ENCODE measurements around the gene KRT16. TPM values are rescaled to one million over a fixed set of nuclear protein-coding genes. Genes with fewer than 3 reads are reported as not detected.
"Not testable (repeated sequence)": the region's sequence is repeated elsewhere in the genome, so short reads cannot be mapped to it uniquely, and the experiment has no call there.

The KRT16 gene
- total RNA-seq, 1 donor from 2014 or later, result 0.52 TPM

GRCh38 chr17:41584331-41584927 lies 28.1 kb downstream of the KRT16 start:
- H3K36me3 ChIP-seq (ENCODE audit: control insufficient read depth in 3 of 3, insufficient read depth in 3 of 3, low read length in 3 of 3); H3K4me3 ChIP-seq (ENCODE audit: low read length in 3 of 3); H3K27ac ChIP-seq (ENCODE audit: low read depth, low read length); H3K4me1 ChIP-seq (ENCODE audit: control insufficient read depth in 3 of 3, insufficient read depth in 3 of 3, low read length in 3 of 3); H3K9me3 ChIP-seq (ENCODE audit: control insufficient read depth in 3 of 3, low read length in 3 of 3); H3K9ac ChIP-seq (ENCODE audit: low read depth in 1 of 3, low read length in 3 of 3): not testable (repeated sequence)
- H3K27me3 ChIP-seq (ENCODE audit: control insufficient read depth in 3 of 3, insufficient read depth in 3 of 3, low read length in 3 of 3), result peaks cover 8 to 21% (median 16%) of the 10 kb centered on the region in 3 donors

GRCh38 chr17:41583137-41584127 lies 29.1 kb downstream of the KRT16 start:
- no peak overlapping the region for H3K27ac ChIP-seq (ENCODE audit: low read depth, low read length)
- H3K9ac ChIP-seq (ENCODE audit: low read depth in 1 of 3, low read length in 3 of 3), result no peak overlapping the region
- no peaks in the 10 kb centered on the region for H3K9me3 ChIP-seq (ENCODE audit: control insufficient read depth in 3 of 3, low read length in 3 of 3)
- no peaks in the 10 kb centered on the region for H3K4me1 ChIP-seq (ENCODE audit: control insufficient read depth in 3 of 3, insufficient read depth in 3 of 3, low read length in 3 of 3)
- H3K4me3 ChIP-seq (ENCODE audit: low read length in 3 of 3), result no peak overlapping the region
- peaks cover 10 to 27% (median 19%) of the 10 kb centered on the region in 3 donors for H3K27me3 ChIP-seq (ENCODE audit: control insufficient read depth in 3 of 3, insufficient read depth in 3 of 3, low read length in 3 of 3)
- H3K36me3 ChIP-seq (ENCODE audit: control insufficient read depth in 3 of 3, insufficient read depth in 3 of 3, low read length in 3 of 3), result no peaks in the 10 kb centered on the region

- H3K4me1 ChIP-seq (ENCODE audit: control insufficient read depth in 3 of 3, insufficient read depth in 3 of 3, low read length in 3 of 3); H3K9ac ChIP-seq (ENCODE audit: low read depth in 1 of 3, low read length in 3 of 3): not testable (repeated sequence)
- H3K27me3 ChIP-seq (ENCODE audit: control insufficient read depth in 3 of 3, insufficient read depth in 3 of 3, low read length in 3 of 3), result peaks cover 11 to 34% (median 20%) of the 10 kb centered on the region in 3 donors
Measured at GRCh38 chr17:41582061-41582968, 30.3 kb downstream of the KRT16 start.

GRCh38 chr17:41581366-41582060 lies 31.1 kb downstream of the KRT16 start:
- H3K4me3 ChIP-seq (ENCODE audit: low read length in 3 of 3), result no peak overlapping the region
- H3K9me3 ChIP-seq (ENCODE audit: control insufficient read depth in 3 of 3, low read length in 3 of 3), result no peaks in the 10 kb centered on the region
- peaks cover 16 to 42% (median 25%) of the 10 kb centered on the region in 3 donors for H3K27me3 ChIP-seq (ENCODE audit: control insufficient read depth in 3 of 3, insufficient read depth in 3 of 3, low read length in 3 of 3)
- H3K9ac ChIP-seq (ENCODE audit: low read depth in 1 of 3, low read length in 3 of 3), result no peak overlapping the region
- H3K36me3 ChIP-seq (ENCODE audit: control insufficient read depth in 3 of 3, insufficient read depth in 3 of 3, low read length in 3 of 3), result no peaks in the 10 kb centered on the region
- no peak overlapping the region for H3K27ac ChIP-seq (ENCODE audit: low read depth, low read length)
- H3K4me1 ChIP-seq (ENCODE audit: control insufficient read depth in 3 of 3, insufficient read depth in 3 of 3, low read length in 3 of 3), result no peaks in the 10 kb centered on the region

More at GRCh38 chr17:41582061-41582968, 30.3 kb downstream of the KRT16 start:
- not testable (repeated sequence) for H3K4me3 ChIP-seq (ENCODE audit: low read length in 3 of 3); H3K27ac ChIP-seq (ENCODE audit: low read depth, low read length); H3K36me3 ChIP-seq (ENCODE audit: control insufficient read depth in 3 of 3, insufficient read depth in 3 of 3, low read length in 3 of 3); H3K9me3 ChIP-seq (ENCODE audit: control insufficient read depth in 3 of 3, low read length in 3 of 3)

- Histone ChIP-seq H3K36me3 (ENCODE audit: control insufficient read depth in 3 of 3, insufficient read depth in 3 of 3, low read length in 3 of 3) (no peaks in the 10 kb centered on the region), H3K27me3 (ENCODE audit: control insufficient read depth in 3 of 3, insufficient read depth in 3 of 3, low read length in 3 of 3) (peaks cover 23 to 48% (median 31%) of the 10 kb centered on the region in 3 donors), H3K9ac (ENCODE audit: low read depth in 1 of 3, low read length in 3 of 3) (no peak overlapping the region)
Measured at GRCh38 chr17:41580687-41581365, 31.7 kb downstream of the KRT16 start.

GRCh38 chr17:41580244-41580575 lies 32.4 kb downstream of the KRT16 start:
- no peaks in the 10 kb centered on the region for H3K36me3 ChIP-seq (ENCODE audit: control insufficient read depth in 3 of 3, insufficient read depth in 3 of 3, low read length in 3 of 3)
- H3K27me3 ChIP-seq (ENCODE audit: control insufficient read depth in 3 of 3, insufficient read depth in 3 of 3, low read length in 3 of 3), result peaks cover 23 to 52% (median 35%) of the 10 kb centered on the region in 3 donors
- H3K27ac ChIP-seq (ENCODE audit: low read depth, low read length), result no peak overlapping the region

More at GRCh38 chr17:41580687-41581365, 31.7 kb downstream of the KRT16 start:
- Histone ChIP-seq H3K27ac (ENCODE audit: low read depth, low read length) (no peak overlapping the region), H3K4me1 (ENCODE audit: control insufficient read depth in 3 of 3, insufficient read depth in 3 of 3, low read length in 3 of 3) (no peaks in the 10 kb centered on the region), H3K4me3 (ENCODE audit: low read length in 3 of 3) (no peak overlapping the region), H3K9me3 (ENCODE audit: control insufficient read depth in 3 of 3, low read length in 3 of 3) (no peaks in the 10 kb centered on the region)

GRCh38 chr17:41579484-41580243 lies 32.9 kb downstream of the KRT16 start:
- no peak overlapping the region for H3K27ac ChIP-seq (ENCODE audit: low read depth, low read length)
- H3K4me3 ChIP-seq (ENCODE audit: low read length in 3 of 3), result no peak overlapping the region
- H3K4me1 ChIP-seq (ENCODE audit: control insufficient read depth in 3 of 3, insufficient read depth in 3 of 3, low read length in 3 of 3), result no peaks in the 10 kb centered on the region
- H3K36me3 ChIP-seq (ENCODE audit: control insufficient read depth in 3 of 3, insufficient read depth in 3 of 3, low read length in 3 of 3), result no peaks in the 10 kb centered on the region
- H3K9me3 ChIP-seq (ENCODE audit: control insufficient read depth in 3 of 3, low read length in 3 of 3), result no peaks in the 10 kb centered on the region
- H3K9ac ChIP-seq (ENCODE audit: low read depth in 1 of 3, low read length in 3 of 3), result no peak overlapping the region
- peaks cover 23 to 52% (median 37%) of the 10 kb centered on the region in 3 donors for H3K27me3 ChIP-seq (ENCODE audit: control insufficient read depth in 3 of 3, insufficient read depth in 3 of 3, low read length in 3 of 3)

More at GRCh38 chr17:41580244-41580575, 32.4 kb downstream of the KRT16 start:
- H3K4me1 ChIP-seq (ENCODE audit: control insufficient read depth in 3 of 3, insufficient read depth in 3 of 3, low read length in 3 of 3), result no peaks in the 10 kb centered on the region
- no peak overlapping the region for H3K4me3 ChIP-seq (ENCODE audit: low read length in 3 of 3)
- no peaks in the 10 kb centered on the region for H3K9me3 ChIP-seq (ENCODE audit: control insufficient read depth in 3 of 3, low read length in 3 of 3)
- no peak overlapping the region for H3K9ac ChIP-seq (ENCODE audit: low read depth in 1 of 3, low read length in 3 of 3)

- H3K9me3 ChIP-seq (ENCODE audit: control insufficient read depth in 3 of 3, low read length in 3 of 3), result no peaks in the 10 kb centered on the region
- H3K9ac ChIP-seq (ENCODE audit: low read depth in 1 of 3, low read length in 3 of 3), result no peak overlapping the region
- H3K27me3 ChIP-seq (ENCODE audit: control insufficient read depth in 3 of 3, insufficient read depth in 3 of 3, low read length in 3 of 3), result peaks cover 23 to 52% (median 37%) of the 10 kb centered on the region in 3 donors
- no peaks in the 10 kb centered on the region for H3K4me1 ChIP-seq (ENCODE audit: control insufficient read depth in 3 of 3, insufficient read depth in 3 of 3, low read length in 3 of 3)
- H3K36me3 ChIP-seq (ENCODE audit: control insufficient read depth in 3 of 3, insufficient read depth in 3 of 3, low read length in 3 of 3), result no peaks in the 10 kb centered on the region
- H3K4me3 ChIP-seq (ENCODE audit: low read length in 3 of 3), result no peak overlapping the region
- no peak overlapping the region for H3K27ac ChIP-seq (ENCODE audit: low read depth, low read length)
Measured at GRCh38 chr17:41578971-41579370, 33.6 kb downstream of the KRT16 start.

Measured in skeletal muscle tissue (tissue), 4 donors.